Stomach smooth muscle (tissue), 2 donors: Measurements from ENCODE around the gene C22orf31.
"Not testable (repeated sequence)": the region's sequence is repeated elsewhere in the genome, so short reads cannot be mapped to it uniquely, and the experiment has no call there.

Source experiments
- H3K27ac ChIP-seq: one replicate; pipeline ENCODE4 v1.7.0; 2013; ENCODE audit warnings: mild to moderate bottlenecking, low read length, inconsistent platforms
- H3K27me3 ChIP-seq, 2 donors: one replicate each; pipeline ENCODE4 v1.7.0; 2013; ENCODE audit warnings: low read length in 2 of 2; ENCODE audit not compliant: insufficient read depth in 2 of 2, control insufficient read depth in 1 of 2
- H3K36me3 ChIP-seq, 2 donors: one replicate each; pipeline ENCODE4 v1.7.0; 2013; ENCODE audit warnings: low read length in 2 of 2; ENCODE audit not compliant: control insufficient read depth in 2 of 2, insufficient read depth in 2 of 2
- H3K4me1 ChIP-seq: one replicate; pipeline ENCODE4 v1.7.0; 2013; ENCODE audit warnings: low read length; ENCODE audit not compliant: control insufficient read depth, insufficient read depth
- H3K4me3 ChIP-seq, 2 donors: one replicate each; pipeline ENCODE4 v1.7.0; 2013; ENCODE audit warnings: low read length in 2 of 2
- H3K9ac ChIP-seq, 2 donors: one replicate each; pipeline ENCODE4 v1.7.0; 2013; ENCODE audit warnings: low read length in 2 of 2, mild to moderate bottlenecking in 1 of 2
- H3K9me3 ChIP-seq, 2 donors: one replicate each; pipeline ENCODE4 v1.7.0; 2013; ENCODE audit warnings: low read length in 2 of 2; ENCODE audit not compliant: control insufficient read depth in 2 of 2
- donor health status: healthy.
- donor health status: Pancreatic carcinoma.

The C22orf31 gene

DNA sequence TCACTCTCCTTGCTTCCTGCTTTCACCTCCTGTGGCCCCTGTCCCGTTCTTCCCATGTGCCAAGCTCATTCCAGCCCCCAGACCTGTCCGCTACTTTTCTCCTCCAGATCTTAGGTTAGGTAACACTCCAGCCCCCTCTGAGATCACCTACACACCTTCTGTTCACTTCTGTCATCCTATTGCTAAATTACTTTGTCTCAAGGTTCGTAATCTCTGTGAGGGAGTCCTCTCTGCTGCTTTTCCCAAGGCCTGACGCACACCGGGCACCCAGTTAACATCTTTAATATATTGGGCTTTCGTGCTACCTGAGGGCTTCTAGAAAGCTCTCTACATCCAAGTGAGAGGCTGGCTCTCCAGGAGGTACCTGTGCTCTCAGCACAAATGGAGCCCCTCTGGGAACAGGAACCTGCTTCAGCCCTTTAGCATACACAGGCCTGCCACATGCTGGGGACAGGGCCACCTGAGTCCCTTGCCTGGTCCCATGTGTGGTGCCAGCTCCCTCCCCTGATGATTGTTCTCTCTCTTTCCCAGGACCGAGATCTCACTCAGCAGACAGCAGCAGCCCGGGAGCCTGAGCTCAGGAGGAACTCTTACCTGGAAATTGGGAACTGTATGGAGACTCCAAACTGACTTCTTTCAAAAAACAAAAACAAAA lies 8.5 kb downstream of the C22orf31 start:
- Histone ChIP-seq H3K9ac (no peak overlapping the region), H3K27ac (no peak overlapping the region), H3K36me3 (peaks cover 11 to 17% of the 10 kb centered on the region in 2 donors), H3K27me3 (no peaks in the 10 kb centered on the region), H3K9me3 (no peaks in the 10 kb centered on the region), H3K4me3 (no peak overlapping the region), H3K4me1 (no peaks in the 10 kb centered on the region)

DNA sequence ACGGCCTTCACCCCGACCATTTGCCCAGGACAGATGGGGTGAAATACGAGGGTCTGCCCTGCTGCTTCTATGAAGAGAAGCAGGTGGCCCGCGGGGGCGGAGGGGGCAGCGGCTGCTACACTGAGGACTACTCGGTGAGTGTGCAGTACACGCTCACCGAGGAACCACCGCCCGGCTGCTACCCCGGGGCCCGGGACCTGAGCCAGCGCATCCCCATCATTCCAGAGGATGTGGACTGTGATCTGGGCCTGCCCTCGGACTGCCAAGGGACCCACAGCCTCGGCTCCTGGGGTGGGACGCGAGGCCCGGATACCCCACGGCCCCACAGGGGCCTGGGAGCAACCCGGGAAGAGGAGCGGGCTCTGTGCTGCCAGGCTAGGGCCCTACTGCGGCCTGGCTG lies 11.2 kb downstream of the C22orf31 start:
- no peaks in the 10 kb centered on the region for H3K27me3 ChIP-seq
- H3K27ac ChIP-seq = no peak overlapping the region
- H3K36me3 ChIP-seq = peaks cover 23 to 37% of the 10 kb centered on the region in 2 donors
- H3K9me3 ChIP-seq = no peaks in the 10 kb centered on the region
- no peak overlapping the region for H3K4me3 ChIP-seq
- no peaks in the 10 kb centered on the region for H3K4me1 ChIP-seq
- H3K9ac ChIP-seq = no peak overlapping the region

DNA sequence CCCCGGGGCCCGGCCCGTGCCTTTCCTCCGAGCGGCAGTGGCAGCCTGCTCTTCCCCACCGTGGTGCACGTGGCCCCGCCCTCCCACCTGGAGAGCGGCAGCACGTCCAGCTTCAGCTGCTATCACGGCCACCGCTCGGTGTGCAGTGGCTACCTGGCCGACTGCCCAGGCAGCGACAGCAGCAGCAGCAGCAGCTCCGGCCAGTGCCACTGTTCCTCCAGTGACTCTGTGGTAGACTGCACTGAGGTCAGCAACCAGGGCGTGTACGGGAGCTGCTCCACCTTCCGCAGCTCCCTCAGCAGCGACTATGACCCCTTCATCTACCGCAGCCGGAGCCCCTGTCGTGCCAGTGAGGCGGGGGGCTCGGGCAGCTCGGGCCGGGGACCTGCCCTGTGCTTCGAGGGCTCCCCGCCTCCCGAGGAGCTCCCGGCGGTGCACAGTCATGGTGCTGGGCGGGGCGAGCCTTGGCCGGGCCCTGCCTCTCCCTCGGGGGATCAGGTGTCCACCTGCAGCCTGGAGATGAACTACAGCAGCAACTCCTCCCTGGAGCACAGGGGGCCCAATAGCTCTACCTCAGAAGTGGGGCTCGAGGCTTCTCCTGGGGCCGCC lies 11.9 kb downstream of the C22orf31 start:
- H3K4me3 ChIP-seq = no peak overlapping the region
- no peaks in the 10 kb centered on the region for H3K27me3 ChIP-seq
- H3K9me3 ChIP-seq = no peaks in the 10 kb centered on the region
- H3K4me1 ChIP-seq = no peaks in the 10 kb centered on the region
- H3K36me3 ChIP-seq = peaks cover 23 to 39% of the 10 kb centered on the region in 2 donors
- H3K9ac ChIP-seq = no peak overlapping the region
- no peak overlapping the region for H3K27ac ChIP-seq

DNA sequence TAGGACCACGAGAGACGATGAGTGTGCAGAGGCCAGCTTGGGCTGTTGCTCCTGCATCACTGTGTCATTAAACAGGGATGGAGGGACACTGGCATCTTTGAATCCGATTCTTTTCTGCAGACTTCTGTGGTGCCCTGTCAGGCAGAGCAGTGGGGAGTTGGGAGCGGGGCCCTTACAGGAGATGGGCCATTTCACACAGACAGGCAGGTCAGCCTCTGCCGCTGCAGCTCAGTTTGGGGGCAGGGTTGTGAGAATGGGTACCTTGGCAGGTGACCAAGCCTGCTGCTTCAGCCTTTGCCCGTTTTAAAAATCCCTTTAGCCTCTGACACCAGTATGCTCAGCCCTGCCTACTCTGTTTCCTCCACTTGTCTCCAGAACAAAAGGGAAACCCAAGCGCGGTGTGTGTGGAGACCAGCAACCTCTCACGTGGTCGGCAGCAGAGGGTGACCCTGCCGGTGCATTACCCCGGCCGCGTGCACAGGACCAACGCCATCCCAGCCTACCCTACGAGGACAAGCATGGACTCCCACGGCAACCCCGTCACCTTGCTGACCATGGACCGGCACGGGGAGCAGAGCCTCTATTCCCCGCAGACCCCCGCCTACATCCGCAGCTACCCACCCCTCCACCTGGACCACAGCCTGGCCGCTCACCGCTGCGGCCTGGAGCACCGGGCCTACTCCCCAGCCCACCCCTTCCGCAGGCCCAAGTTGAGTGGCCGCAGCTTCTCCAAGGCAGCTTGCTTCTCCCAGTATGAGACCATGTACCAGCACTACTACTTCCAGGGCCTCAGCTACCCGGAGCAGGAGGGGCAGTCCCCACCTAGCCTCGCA lies 12.6 kb downstream of the C22orf31 start:
- Histone ChIP-seq H3K36me3 (peaks cover 23 to 42% of the 10 kb centered on the region in 2 donors), H3K27ac (no peak overlapping the region), H3K4me1 (no peaks in the 10 kb centered on the region), H3K9ac (no peak overlapping the region), H3K4me3 (no peak overlapping the region), H3K9me3 (no peaks in the 10 kb centered on the region), H3K27me3 (no peaks in the 10 kb centered on the region)

DNA sequence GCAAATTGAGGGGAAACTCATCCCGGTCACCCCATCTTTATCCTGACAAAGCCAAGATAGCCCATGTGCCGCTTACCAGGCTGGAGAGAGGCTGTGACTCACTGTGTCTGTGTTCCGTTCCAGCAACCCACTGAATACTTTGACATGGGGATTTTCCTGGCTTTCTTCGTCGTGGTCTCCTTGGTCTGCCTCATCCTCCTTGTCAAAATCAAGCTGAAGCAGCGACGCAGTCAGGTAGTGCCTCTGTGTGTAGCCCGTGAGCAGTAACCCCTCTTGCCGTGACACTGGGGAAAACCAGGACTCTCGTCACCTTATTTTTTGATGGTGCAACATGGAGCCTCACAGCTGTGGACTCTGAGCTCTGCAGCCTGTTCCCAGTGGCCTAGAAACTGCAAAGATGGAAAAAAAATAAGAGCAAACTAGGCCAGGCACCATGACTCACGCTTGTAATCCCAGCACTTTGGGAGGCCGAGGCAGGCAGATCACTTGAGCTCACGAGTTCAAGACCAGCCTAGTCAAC lies 16.9 kb downstream of the C22orf31 start:
- peaks cover 9% of the 10 kb centered on the region for H3K4me1 ChIP-seq
- H3K27me3 ChIP-seq = no peaks in the 10 kb centered on the region
- no peak overlapping the region for H3K9ac ChIP-seq
- no peaks in the 10 kb centered on the region for H3K9me3 ChIP-seq
- peaks cover 27 to 46% of the 10 kb centered on the region in 2 donors for H3K36me3 ChIP-seq
- no peak overlapping the region for H3K27ac ChIP-seq
- H3K4me3 ChIP-seq = no peak overlapping the region

DNA sequence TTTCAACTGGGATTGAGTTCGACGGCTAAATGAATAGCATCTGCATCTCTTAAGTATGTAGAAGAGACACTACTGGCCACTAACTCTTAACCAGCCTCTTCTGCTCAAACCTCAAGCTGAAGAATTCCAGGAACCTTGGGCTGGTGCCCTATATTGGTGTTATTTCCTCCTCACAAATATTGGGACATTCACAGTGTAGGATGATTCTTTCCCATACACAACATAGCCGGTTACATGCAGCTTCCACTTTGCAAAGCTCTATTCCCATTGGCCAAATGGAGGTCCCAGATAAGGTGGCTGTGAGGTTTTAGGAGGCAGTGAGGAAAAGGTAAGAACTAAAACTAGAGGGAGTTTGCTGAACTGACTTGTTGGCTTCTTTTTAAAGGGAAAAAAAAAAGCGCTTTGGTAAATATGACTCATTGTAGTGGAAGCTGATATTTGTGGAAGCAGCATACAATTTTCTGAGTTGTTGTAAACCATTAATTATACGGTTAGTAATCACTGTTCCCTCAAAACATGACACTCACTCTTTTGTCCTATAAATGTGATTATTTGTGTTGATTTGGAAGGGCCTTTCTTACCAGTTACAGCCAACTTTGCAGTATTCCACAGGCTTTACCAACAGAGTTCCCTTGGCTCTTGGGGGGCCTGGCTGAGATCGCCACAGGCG lies 17.6 kb downstream of the C22orf31 start:
- Histone ChIP-seq H3K27me3 (no peaks in the 10 kb centered on the region), H3K9ac (no peak overlapping the region), H3K36me3 (peaks cover 22 to 40% of the 10 kb centered on the region in 2 donors), H3K4me1 (peaks cover 9% of the 10 kb centered on the region), H3K27ac (no peak overlapping the region), H3K9me3 (no peaks in the 10 kb centered on the region), H3K4me3 (no peak overlapping the region)

DNA sequence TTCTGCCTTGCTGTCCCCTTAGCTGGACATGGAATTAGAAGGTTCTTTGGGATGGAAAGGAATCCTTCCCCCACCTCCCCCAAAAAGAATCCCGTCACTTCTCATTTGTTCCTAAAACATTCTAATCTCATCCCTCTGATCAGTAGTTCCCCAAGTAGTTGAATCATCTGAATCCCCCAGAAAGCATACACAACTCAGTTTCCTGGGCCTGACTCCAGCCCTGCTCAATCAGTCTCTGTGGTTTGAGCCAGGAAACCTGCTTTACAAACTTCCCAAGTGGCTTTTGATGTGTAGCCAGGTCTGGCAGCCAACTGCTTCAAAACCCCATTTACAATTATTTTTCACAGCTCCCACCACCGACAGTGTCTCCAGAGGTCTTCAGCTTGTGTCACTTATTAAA lies 20.2 kb downstream of the C22orf31 start:
- Histone ChIP-seq H3K27me3 (no peaks in the 10 kb centered on the region), H3K36me3 (peaks cover 15 to 21% of the 10 kb centered on the region in 2 donors), H3K4me1 (peaks cover 14% of the 10 kb centered on the region), H3K27ac (no peak overlapping the region), H3K9me3 (no peaks in the 10 kb centered on the region), H3K9ac (no peak overlapping the region), H3K4me3 (no peak overlapping the region)

DNA sequence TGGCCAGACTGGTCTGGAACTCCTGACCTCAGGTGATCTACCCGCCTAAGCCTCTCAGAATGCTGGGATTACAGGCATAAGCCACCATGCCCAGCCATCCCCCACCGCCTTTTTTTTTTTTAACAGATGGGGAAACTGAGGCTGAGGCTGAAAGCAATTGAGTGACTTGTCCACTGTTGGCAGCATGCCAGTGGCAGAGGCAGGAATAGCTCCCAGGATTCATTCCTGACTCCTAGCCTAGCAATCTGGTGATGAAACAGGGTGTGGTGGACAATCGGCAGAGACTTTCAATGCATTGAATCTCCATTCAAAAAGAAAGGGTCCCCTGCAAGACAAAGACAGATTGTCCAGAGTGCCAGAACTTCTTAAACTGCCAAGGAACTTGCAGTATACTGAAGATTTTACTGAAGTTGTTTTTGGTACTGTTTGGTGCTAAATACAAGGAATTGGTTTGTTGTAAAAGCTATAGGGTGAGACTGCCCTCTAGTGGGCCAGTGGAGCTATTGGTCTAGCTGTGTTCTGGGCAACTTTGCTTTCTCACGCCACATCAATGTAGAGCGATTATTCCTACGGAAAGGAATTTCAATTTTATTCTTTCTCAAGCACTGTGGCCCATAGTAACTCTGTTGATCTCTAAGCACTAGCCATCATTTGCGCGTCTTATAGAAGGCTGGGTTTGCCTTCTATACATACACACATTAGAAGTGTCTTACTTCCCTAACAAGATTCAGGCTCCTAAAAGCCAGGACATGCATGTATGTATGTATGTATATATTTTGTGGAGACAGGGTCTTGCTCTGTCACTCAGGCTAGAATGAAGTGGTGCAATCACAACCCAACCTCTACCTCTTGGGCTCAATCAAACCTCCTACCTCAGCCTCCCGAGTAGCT lies 21.0 kb downstream of the C22orf31 start:
- Histone ChIP-seq H3K9me3 (no peaks in the 10 kb centered on the region), H3K4me3 (no peak overlapping the region), H3K27me3 (no peaks in the 10 kb centered on the region), H3K36me3 (peaks cover 8 to 14% of the 10 kb centered on the region in 2 donors), H3K4me1 (peaks cover 14% of the 10 kb centered on the region), H3K9ac (no peak overlapping the region), H3K27ac (no peak overlapping the region)

DNA sequence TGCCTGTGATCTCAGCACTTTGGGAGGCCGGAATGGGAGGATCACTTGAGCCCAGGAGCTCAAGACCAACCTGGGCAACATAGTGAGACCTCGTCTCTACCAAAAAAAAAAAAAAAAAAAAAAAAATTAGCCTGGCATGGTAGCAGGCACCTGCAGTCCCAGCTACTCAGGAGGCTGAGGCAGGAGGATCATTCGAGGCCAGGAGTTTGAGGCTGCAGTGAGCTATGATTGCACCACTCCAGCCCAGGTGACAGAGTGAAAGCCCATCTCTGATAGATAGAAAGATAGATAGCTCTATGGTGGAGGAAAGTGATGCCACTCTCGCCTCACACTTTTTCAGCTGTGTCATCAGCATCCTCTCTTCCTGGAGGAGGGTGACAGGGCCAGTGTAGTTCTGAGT lies 21.9 kb downstream of the C22orf31 start:
- not testable (repeated sequence) for H3K4me3 ChIP-seq, H3K27ac ChIP-seq, H3K9ac ChIP-seq, H3K27me3 ChIP-seq, H3K9me3 ChIP-seq
- Histone ChIP-seq H3K36me3 (peaks cover 8 to 10% of the 10 kb centered on the region in 2 donors), H3K4me1 (peaks cover 14% of the 10 kb centered on the region)

DNA sequence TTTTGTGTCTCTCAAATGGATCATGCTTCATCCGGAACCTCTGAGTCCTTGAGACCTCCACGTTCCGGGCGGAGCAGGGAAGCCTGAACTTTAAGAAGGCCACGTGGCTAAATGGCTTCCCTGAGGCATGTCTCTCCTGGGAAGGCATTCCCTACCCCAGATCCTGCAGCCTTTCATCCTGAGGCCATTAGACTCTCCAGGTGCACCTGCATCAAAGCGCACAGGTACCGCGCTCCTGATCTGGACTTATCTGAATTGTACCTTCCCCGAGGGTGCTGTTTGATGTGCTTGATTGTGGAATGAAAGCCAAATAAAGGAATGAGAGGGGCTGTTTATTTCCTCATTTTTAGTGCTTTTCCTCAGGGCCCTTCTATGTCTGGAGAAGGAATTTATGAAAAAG lies 22.5 kb downstream of the C22orf31 start:
- H3K4me3 ChIP-seq = no peak overlapping the region
- H3K36me3 ChIP-seq = peaks cover 8% of the 10 kb centered on the region in 2 donors
- no peak overlapping the region for H3K27ac ChIP-seq
- H3K9me3 ChIP-seq = no peaks in the 10 kb centered on the region
- H3K9ac ChIP-seq = no peak overlapping the region
- peaks cover 14% of the 10 kb centered on the region for H3K4me1 ChIP-seq
- H3K27me3 ChIP-seq = no peaks in the 10 kb centered on the region
